HEK293T (cell line): ENCODE measurements around the gene DNAJC27.

ENCODE experiments used
- BHLHE40 ChIP-seq: fragments of 450-650 bp; IDR thresholded peaks from 2 replicates; pipeline ENCODE4 v1.6.1; 2016; ENCODE audit warnings: mild to moderate bottlenecking, moderate library complexity, borderline replicate concordance
- NFRKB ChIP-seq: fragments of 450-650 bp; IDR thresholded peaks from 2 replicates; pipeline ENCODE4 v1.6.1; 2016; ENCODE audit warnings: mild to moderate bottlenecking, moderate library complexity
- SUZ12 ChIP-seq: fragments of 450-650 bp; IDR thresholded peaks from 2 replicates; pipeline ENCODE4 v1.6.1; 2016; ENCODE audit warnings: mild to moderate bottlenecking
- TARDBP ChIP-seq: fragments of 450-650 bp; IDR thresholded peaks from 2 replicates; pipeline ENCODE4 v1.6.1; 2016

- TF ChIP-seq BHLHE40: no peak
- TF ChIP-seq TARDBP: no peak
- no peak for TF ChIP-seq SUZ12
- no peak for TF ChIP-seq NFRKB
Measured at GRCh38 chr2:24922556-24922955, 49.2 kb downstream of the DNAJC27 start.
